Naive B cell (primary cell): ENCODE data around the gene DSC3. TPM values are rescaled to one million over a fixed set of nuclear protein-coding genes. Genes with fewer than 3 reads are reported as not detected.
"Not testable (repeated sequence)": the region's sequence is repeated elsewhere in the genome, so short reads cannot be mapped to it uniquely, and the experiment has no call there.

Experiments used
- ATAC-seq, 2 donors: fragments of 150-1000 bp; cut with Tn5 transposase; 2 replicates each; pipeline ENCODE4 v1.10.0; 2021; ENCODE audit warnings: low read depth in 2 of 2, mild to moderate bottlenecking in 2 of 2, moderate library complexity in 2 of 2
- DNase-seq: peaks from one replicate; pipeline ENCODE4 v3.0.0; 2022
- H3K27ac Mint-ChIP-seq, 6 donors: one replicate each; pipeline ENCODE4 v1.8.0; 2020 to 2022; ENCODE audit warnings: mild to moderate bottlenecking in 6 of 6, mixed read lengths in 6 of 6, moderate library complexity in 5 of 6, inconsistent platforms in 2 of 6
- H3K27me3 Mint-ChIP-seq, 3 donors: one replicate each; pipeline ENCODE4 v1.8.0; 2021 to 2022; ENCODE audit warnings: mixed read lengths in 3 of 3, mild to moderate bottlenecking in 1 of 3
- H3K36me3 Mint-ChIP-seq, 2 donors: one replicate each; pipeline ENCODE4 v1.8.0; 2020 to 2022; ENCODE audit warnings: mixed read lengths in 2 of 2, inconsistent platforms in 1 of 2, mild to moderate bottlenecking in 1 of 2
- H3K4me1 Mint-ChIP-seq, 3 donors: one replicate each; pipeline ENCODE4 v1.8.0; 2020 to 2022; ENCODE audit warnings: mixed read lengths in 3 of 3, inconsistent platforms in 1 of 3, mild to moderate bottlenecking in 1 of 3, moderate library complexity in 1 of 3
- H3K4me3 Mint-ChIP-seq, 8 donors: one replicate each; pipeline ENCODE4 v1.8.0; 2020 to 2022; ENCODE audit warnings: mild to moderate bottlenecking in 8 of 8, mixed read lengths in 8 of 8, moderate library complexity in 8 of 8, inconsistent platforms in 2 of 8
- H3K9me3 Mint-ChIP-seq, 7 donors: one replicate each; pipeline ENCODE4 v1.8.0; 2020 to 2022; ENCODE audit warnings: mixed read lengths in 7 of 7, mild to moderate bottlenecking in 5 of 7, inconsistent platforms in 2 of 7, moderate library complexity in 1 of 7
- polyA plus RNA-seq, 6 donors: library from polyadenylated mRNA; unstranded; fragments of 300-500 nt; fragmentation: Illumina TruSeq; gene quantifications; one replicate each; pipeline ENCODE4 v1.2.3, GENCODE V29; 2021; ENCODE audit warnings: low read depth in 6 of 6

Gene DSC3
- polyA plus RNA-seq, 6 donors from 2014 or later: not detected

- no peak overlapping the region for H3K4me3 Mint-ChIP-seq
- H3K4me1 Mint-ChIP-seq: no peaks in the 10 kb centered on the region
- ATAC-seq: no peak
- peaks cover 0 to 6% (median 0%) of the 10 kb centered on the region in 3 donors for H3K27me3 Mint-ChIP-seq
- DNase-seq: no peak
- H3K36me3 Mint-ChIP-seq: no peaks in the 10 kb centered on the region
- H3K27ac Mint-ChIP-seq: no peak overlapping the region
- H3K9me3 Mint-ChIP-seq: peaks cover 0 to 7% (median 2%) of the 10 kb centered on the region in 7 donors
Measured at GRCh38 chr18:31030574-31031278, 11.8 kb downstream of the DSC3 start.

DNA sequence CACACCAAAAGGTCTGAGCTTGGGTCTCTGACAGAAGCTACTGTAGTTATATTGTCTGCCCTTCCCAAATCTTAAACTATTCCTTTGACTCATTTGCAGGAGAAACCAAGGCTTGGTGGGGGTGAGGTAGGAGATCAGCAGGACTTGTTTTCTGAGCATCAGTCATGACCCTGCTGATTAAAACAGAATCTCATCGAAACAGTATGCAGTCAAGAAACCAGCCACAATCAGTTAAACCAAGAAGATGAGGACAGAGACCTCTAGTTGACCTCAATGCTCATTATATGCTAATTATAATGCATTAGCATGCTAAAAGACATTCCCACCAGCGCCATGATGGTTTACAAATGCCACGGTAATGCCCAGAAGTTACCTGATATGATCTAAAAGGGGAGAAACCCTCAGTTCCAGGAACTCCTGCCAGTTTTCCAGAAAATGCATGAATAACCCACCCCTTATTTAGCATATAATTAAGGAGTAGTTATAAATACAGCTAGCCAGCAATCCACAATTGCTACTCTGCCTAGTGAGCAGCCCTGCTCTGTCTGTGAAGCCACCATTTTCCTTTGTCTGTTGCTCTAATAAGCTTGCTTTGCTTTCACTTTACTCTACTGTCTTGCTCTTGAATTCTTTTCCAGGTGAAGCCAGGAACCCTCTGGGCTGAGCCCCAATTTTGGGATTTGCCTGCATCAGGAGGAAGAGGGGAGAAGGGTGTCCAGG lies 26.7 kb downstream of the DSC3 start:
- no peak for DNase-seq
- Mint-ChIP-seq H3K36me3 (no peaks in the 10 kb centered on the region), H3K27ac (no peak overlapping the region), H3K4me3 (no peak overlapping the region), H3K4me1 (no peaks in the 10 kb centered on the region), H3K9me3 (peaks cover 0 to 7% (median 0%) of the 10 kb centered on the region in 7 donors), H3K27me3 (no peaks in the 10 kb centered on the region)
- ATAC-seq: no peak

GRCh38 chr18:31011455-31011854 lies 31.1 kb downstream of the DSC3 start:
- H3K4me1 Mint-ChIP-seq, H3K27me3 Mint-ChIP-seq: not testable (repeated sequence)

DNA sequence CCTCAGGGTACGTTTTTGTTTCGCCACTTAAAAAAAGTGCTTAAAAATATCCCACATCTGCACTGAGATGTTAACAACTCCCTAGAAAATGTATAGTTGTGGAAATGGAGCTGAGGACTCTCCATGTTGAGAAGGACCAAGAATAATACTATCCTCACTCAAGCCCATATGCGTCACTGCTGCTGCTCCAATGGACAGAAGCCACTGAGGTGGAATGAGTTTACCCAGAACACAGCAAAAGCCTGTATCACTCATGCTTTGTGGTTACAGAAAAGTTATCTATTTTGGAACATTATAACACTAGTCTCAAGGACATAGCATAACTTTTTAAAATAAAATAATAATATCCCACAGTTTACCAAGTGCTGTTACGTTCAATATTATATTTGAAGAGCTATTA lies 31.9 kb downstream of the DSC3 start:
- no peaks in the 10 kb centered on the region for H3K27me3 Mint-ChIP-seq
- no peak overlapping the region for H3K27ac Mint-ChIP-seq
- H3K9me3 Mint-ChIP-seq: no peaks in the 10 kb centered on the region
- H3K36me3 Mint-ChIP-seq: no peaks in the 10 kb centered on the region
- H3K4me3 Mint-ChIP-seq: no peak overlapping the region
- ATAC-seq (no peak), DNase-seq (no peak)
- no peaks in the 10 kb centered on the region for H3K4me1 Mint-ChIP-seq

More at GRCh38 chr18:31011455-31011854, 31.1 kb downstream of the DSC3 start:
- ATAC-seq, H3K4me3 Mint-ChIP-seq, H3K36me3 Mint-ChIP-seq, DNase-seq, H3K9me3 Mint-ChIP-seq: not testable (repeated sequence)
- peak overlapping the region in 1 of 6 donors; percentile 9 for H3K27ac Mint-ChIP-seq

DNA sequence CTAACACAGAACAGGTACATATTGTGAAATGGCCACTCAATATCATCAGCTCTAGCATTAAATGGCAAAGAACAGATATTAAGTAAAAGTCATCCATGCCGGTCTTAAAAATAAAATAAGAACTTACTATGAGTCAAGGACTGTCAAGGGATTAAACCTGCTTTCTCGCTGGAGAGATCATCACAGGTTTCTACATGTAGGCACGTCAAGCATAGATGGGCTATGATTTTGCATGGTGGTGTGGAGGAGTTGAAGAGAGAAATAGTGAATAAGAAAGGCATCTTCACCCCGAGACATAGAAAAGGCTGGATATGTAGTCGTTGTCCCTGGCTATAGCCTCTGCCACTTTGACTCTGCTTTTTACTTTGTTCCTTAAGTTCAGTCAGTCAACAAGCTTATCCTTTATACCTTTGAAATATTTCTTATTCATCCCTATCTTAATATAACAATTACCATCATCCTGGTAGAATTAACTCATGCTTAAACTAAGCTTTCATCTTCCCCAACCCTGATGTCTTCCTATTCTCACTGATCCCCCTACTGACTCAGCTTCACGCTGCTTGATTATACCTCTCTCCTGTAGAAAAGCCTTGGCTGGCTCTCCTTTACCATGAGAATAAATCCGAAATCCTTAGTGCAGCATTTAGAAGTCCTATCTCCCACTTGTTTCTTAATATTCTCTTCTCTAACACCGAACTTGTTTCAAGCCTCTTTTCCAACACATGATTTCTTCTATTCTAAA lies 42.5 kb downstream of the DSC3 start:
- Mint-ChIP-seq H3K4me3 (no peak overlapping the region), H3K36me3 (no peaks in the 10 kb centered on the region), H3K4me1 (no peaks in the 10 kb centered on the region), H3K27me3 (peaks cover 0 to 16% (median 0%) of the 10 kb centered on the region in 3 donors), H3K27ac (no peak overlapping the region), H3K9me3 (peaks cover 0 to 5% (median 0%) of the 10 kb centered on the region in 7 donors)
- DNase-seq: no peak
- ATAC-seq: no peak

DNA sequence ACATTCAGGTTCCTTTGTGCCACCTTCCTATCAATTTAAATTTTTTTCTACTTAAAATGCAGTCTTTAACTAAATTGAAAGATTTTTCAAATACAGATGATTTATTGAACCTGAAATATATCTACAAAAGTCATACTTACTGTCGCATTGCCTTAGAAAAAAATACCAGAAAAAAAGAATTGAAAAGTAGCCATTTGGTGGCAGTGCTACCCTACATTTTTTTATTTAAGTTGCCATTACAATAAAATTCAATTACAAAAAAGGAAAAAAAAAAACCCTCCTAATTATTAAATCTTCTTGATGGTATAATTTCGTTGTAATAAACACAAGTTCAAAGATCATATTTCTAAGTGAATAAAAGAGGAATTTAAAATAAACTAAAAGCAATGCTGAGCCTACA lies 43.4 kb downstream of the DSC3 start:
- DNase-seq: no peak
- no peak overlapping the region for H3K4me3 Mint-ChIP-seq
- no peak overlapping the region for H3K27ac Mint-ChIP-seq
- no peaks in the 10 kb centered on the region for H3K4me1 Mint-ChIP-seq
- peaks cover 0 to 5% (median 0%) of the 10 kb centered on the region in 7 donors for H3K9me3 Mint-ChIP-seq
- peaks cover 0 to 16% (median 0%) of the 10 kb centered on the region in 3 donors for H3K27me3 Mint-ChIP-seq
- ATAC-seq: no peak
- no peaks in the 10 kb centered on the region for H3K36me3 Mint-ChIP-seq

- Mint-ChIP-seq H3K27me3 (peaks cover 0 to 10% (median 0%) of the 10 kb centered on the region in 3 donors), H3K4me3 (no peak overlapping the region), H3K4me1 (no peaks in the 10 kb centered on the region), H3K9me3 (peaks cover 0 to 5% (median 0%) of the 10 kb centered on the region in 7 donors), H3K27ac (no peak overlapping the region), H3K36me3 (no peaks in the 10 kb centered on the region)
- no peak for ATAC-seq
- DNase-seq: no peak
Measured at GRCh38 chr18:30997223-30997622, 45.3 kb downstream of the DSC3 start.

DNA sequence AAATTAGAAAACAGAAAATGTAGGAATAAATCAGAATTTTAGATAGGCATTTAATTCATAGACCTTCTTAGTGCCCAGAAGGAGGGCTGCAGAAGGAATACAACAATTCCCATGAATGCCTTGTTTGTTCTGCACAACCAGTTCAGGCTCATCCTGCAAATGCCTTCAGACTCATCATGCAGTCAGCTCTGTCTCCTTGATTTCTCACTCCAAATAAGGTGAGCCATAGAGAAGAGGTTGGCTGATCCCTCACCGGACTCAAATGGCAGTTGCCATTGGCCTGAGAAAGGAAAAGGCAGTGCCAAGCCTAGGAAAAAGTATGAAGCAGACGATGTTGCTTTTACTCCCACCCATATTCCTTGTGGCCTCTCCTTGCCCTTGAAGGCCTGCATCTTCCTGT lies 50.3 kb downstream of the DSC3 start:
- DNase-seq (no peak), ATAC-seq (no peak)
- Mint-ChIP-seq H3K27me3 (no peaks in the 10 kb centered on the region), H3K4me1 (no peaks in the 10 kb centered on the region), H3K9me3 (peaks cover 0 to 3% (median 0%) of the 10 kb centered on the region in 7 donors), H3K36me3 (no peaks in the 10 kb centered on the region), H3K4me3 (no peak overlapping the region), H3K27ac (no peak overlapping the region)

DNA sequence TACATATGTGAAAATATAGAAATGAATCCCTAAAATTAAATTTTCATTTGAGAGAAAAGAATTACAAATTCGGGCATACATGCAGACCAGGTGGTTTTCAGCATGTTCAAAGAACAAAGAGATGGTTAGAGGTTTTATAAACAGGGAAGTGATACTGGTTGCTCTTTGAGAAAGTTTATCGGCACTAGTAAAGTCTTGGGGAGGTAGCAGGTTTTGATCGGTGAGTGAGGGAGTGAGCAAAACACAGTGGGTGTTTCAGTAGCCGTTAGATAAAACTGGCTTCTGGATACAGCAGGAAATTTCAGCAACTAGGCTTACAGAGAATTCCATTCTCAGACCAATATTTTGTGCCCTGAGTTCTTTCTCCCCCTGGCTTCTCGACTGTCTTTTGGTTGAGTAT lies 51.1 kb downstream of the DSC3 start:
- no peaks in the 10 kb centered on the region for H3K4me1 Mint-ChIP-seq
- peaks cover 0 to 2% (median 0%) of the 10 kb centered on the region in 7 donors for H3K9me3 Mint-ChIP-seq
- no peak for DNase-seq
- H3K4me3 Mint-ChIP-seq: no peak overlapping the region
- no peak for ATAC-seq
- no peaks in the 10 kb centered on the region for H3K36me3 Mint-ChIP-seq
- H3K27me3 Mint-ChIP-seq: no peaks in the 10 kb centered on the region
- no peak overlapping the region for H3K27ac Mint-ChIP-seq

- H3K9me3 Mint-ChIP-seq: peaks cover 0 to 5% (median 4%) of the 10 kb centered on the region in 7 donors
- no peaks in the 10 kb centered on the region for H3K4me1 Mint-ChIP-seq
- DNase-seq (no peak), ATAC-seq (no peak)
- no peaks in the 10 kb centered on the region for H3K36me3 Mint-ChIP-seq
- H3K27me3 Mint-ChIP-seq: no peaks in the 10 kb centered on the region
- H3K4me3 Mint-ChIP-seq: no peak overlapping the region
- H3K27ac Mint-ChIP-seq: no peak overlapping the region
Measured at GRCh38 chr18:30989141-30989540, 53.4 kb downstream of the DSC3 start.

GRCh38 chr18:30988440-30988839 lies 54.1 kb downstream of the DSC3 start:
- Mint-ChIP-seq H3K36me3 (no peaks in the 10 kb centered on the region), H3K27me3 (no peaks in the 10 kb centered on the region), H3K9me3 (peaks cover 0 to 5% (median 4%) of the 10 kb centered on the region in 7 donors), H3K4me3 (no peak overlapping the region), H3K4me1 (no peaks in the 10 kb centered on the region), H3K27ac (no peak overlapping the region)
- DNase-seq (no peak), ATAC-seq (no peak)

- DNase-seq (no peak), ATAC-seq (no peak)
- no peaks in the 10 kb centered on the region for H3K4me1 Mint-ChIP-seq
- H3K36me3 Mint-ChIP-seq: no peaks in the 10 kb centered on the region
- H3K27me3 Mint-ChIP-seq: no peaks in the 10 kb centered on the region
- H3K27ac Mint-ChIP-seq: no peak overlapping the region
- H3K9me3 Mint-ChIP-seq: peaks cover 0 to 5% (median 4%) of the 10 kb centered on the region in 7 donors
- peak overlapping the region in 1 of 8 donors; percentile 22 for H3K4me3 Mint-ChIP-seq
Measured at GRCh38 chr18:30987467-30988241, 54.9 kb downstream of the DSC3 start.

DNA sequence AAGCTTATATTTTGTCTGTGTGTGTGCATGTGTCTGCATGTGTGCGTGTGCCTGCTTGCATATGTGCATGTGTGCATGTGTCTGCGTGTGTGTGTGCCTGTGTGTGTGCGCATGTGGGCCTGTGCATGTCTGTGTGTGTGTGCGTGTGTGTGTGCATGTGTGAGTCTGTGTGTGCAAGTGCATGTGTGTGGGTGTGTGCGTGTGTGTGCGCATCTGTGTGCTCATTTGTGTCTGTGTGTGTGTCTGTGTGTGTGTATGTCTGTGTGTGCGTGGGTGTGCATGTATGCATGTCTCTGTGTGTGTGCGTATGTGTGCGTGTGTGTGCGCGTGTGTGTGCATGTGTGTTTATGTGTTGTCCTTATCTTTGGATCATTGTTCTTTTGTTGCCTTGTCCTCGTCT lies 56.8 kb downstream of the DSC3 start:
- DNase-seq (no peak), ATAC-seq (no peak)
- H3K9me3 Mint-ChIP-seq: peaks cover 0 to 5% (median 4%) of the 10 kb centered on the region in 7 donors
- no peak overlapping the region for H3K27ac Mint-ChIP-seq
- H3K4me3 Mint-ChIP-seq: no peak overlapping the region
- H3K36me3 Mint-ChIP-seq: no peaks in the 10 kb centered on the region
- no peaks in the 10 kb centered on the region for H3K27me3 Mint-ChIP-seq
- H3K4me1 Mint-ChIP-seq: no peaks in the 10 kb centered on the region
